ENCODE measurements around the gene DOP1B.

The DOP1B gene

DNA sequence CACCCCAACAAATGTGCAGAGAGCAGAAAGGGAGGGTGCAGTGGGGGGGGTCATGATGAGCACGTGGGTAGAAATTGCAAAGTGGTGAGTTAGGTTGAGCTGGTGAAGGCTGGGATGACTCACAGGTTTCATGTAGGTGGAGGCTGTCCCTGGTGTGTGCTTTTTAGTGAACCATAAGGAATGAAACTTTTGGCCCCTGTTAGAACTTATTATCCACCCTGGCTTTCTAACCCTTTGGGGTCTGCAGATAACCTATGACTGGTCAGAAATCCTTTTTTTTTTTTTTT, 46.9 kb downstream of the DOP1B start:
- peak in 2 of 5 experiments; percentile 22 to 80 for DNase-seq

DNA sequence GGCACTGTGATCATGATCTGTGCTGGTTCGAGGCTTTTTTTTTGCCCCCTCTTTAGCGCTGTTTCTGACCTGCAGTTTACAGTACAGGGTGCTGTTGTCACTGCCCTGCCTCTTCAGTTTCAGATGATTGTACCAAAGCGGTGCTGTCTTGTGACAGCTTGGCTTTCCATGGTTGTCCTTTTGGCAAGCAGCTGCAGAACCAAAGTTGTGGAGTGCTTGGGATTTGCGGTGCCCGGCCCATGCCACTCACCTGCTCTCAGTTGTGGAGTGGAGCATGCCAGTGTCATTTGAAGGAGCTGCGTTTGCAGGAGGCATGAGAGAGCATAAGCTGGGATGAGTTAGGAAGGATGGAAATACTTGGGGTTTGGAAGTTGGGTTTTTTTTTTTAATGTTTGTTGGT, 48.4 kb downstream of the DOP1B start:
- no peak for DNase-seq

DNA sequence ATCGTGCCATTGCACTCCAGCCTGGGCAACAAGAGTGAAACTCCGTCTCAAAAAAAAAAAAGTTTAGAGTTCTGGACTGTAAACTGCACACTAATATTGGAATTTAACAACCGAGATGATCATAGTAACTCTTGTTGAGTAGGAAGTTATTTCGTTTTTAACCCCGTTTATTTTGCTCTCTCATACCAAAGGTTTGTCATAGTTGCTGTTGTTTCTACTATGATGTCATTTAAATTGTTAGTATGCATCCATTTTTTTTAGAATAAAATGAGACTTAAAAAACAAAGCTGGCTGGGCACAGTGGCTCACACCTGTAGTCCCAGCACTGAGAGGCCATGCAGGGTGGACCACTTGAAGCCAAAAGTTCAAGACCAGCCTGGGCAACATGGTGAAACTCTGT, 49.3 kb downstream of the DOP1B start:
- no peak for DNase-seq

All from T-helper 2 cell (primary cell).